Body of pancreas (tissue), 4 donors: ENCODE data around the gene EVL. TPM values are rescaled to one million over a fixed set of nuclear protein-coding genes. Genes with fewer than 3 reads are reported as not detected.

Experiments used
- ATAC-seq: fragments of 150-250 bp; one replicate; pipeline ENCODE4 v1.9.1; 2016
- DNase-seq, 4 donors: peaks; one replicate each; pipeline ENCODE4 v3.0.0-alpha.2; 2019
- H3K27ac ChIP-seq, 4 donors: fragments of 200-600 bp; sonication (generic); 1 replicate in 3 of 4; 2 replicates in 1 of 4; pipeline versions ENCODE4 v1.5.1 to v1.6.1; 2016 to 2019; ENCODE audit warnings: mild to moderate bottlenecking in 1 of 4, mixed read lengths in 1 of 4, moderate library complexity in 1 of 4
- H3K27me3 ChIP-seq, 2 donors: fragments of 200-600 bp; sonication (generic); one replicate each; pipeline ENCODE4 v1.6.0; 2016; ENCODE audit warnings: mild to moderate bottlenecking in 1 of 2
- H3K36me3 ChIP-seq, 2 donors: fragments of 200-600 bp; sonication (generic); replicated peaks in 1 of 2; 2 replicates each; pipeline ENCODE4 v1.5.1; 2016; ENCODE audit warnings: low read depth in 2 of 2; ENCODE audit not compliant: insufficient read depth in 1 of 2
- H3K4me1 ChIP-seq: fragments of 200-600 bp; sonication (generic); one replicate; pipeline ENCODE4 v1.6.0; 2016
- H3K4me3 ChIP-seq, 2 donors: fragments of 200-600 bp; sonication (generic); 1 replicate in 1 of 2; 2 replicates in 1 of 2; pipeline ENCODE4 v1.5.1; 2016 to 2019
- H3K9me3 ChIP-seq, 3 donors: fragments of 200-600 bp; sonication (generic); 1 replicate in 2 of 3; 2 replicates in 1 of 3; pipeline ENCODE4 v1.5.1; 2016
- CTCF ChIP-seq, 7 experiments: fragments of 450-650 bp in 4 of 7; fragments of 200-600 bp in 3 of 7; sonication (generic) in 3 of 7; IDR thresholded peaks; one replicate each; pipeline ENCODE4 v1.5.1; 2016 to 2019; ENCODE audit warnings: antibody characterized with exemption in 7 of 7
- POLR2A ChIP-seq, 3 donors: fragments of 450-650 bp; IDR thresholded peaks; one replicate each; pipeline ENCODE4 v1.6.1; 2016; ENCODE audit warnings: antibody characterized with exemption in 3 of 3, mild to moderate bottlenecking in 2 of 3
- WGBS, 2 donors: methylation state at CpG; one replicate each; pipeline ENCODE4 v1.1.5; 2017; 5-methylcytosine and 5-hydroxymethylcytosine counted together
- intact Hi-C: fragments of 100-400 bp; cut with DNase I; formaldehyde crosslinking; loops from one replicate; pipeline ENCODE4 v1.15.1; 2023
- total RNA-seq, 2 donors: library from RNA; depleted of rRNA; stranded (reverse); fragments of >200 nt; gene quantifications; one replicate each; pipeline ENCODE4 v1.1.0, GENCODE V29; 2016

The EVL gene
- total RNA-seq, 2 donors from 2014 or later = 22.3 to 57.7 TPM

GRCh38 chr14:100127853-100128455, 62.7 kb downstream of the EVL start:
- intact Hi-C loops = no loop called here
- Histone ChIP-seq H3K4me1 (peaks cover 15% of the 10 kb centered on the region), H3K27me3 (no peaks in the 10 kb centered on the region), H3K36me3 (no peaks in the 10 kb centered on the region), H3K4me3 (no peak overlapping the region), H3K9me3 (no peaks in the 10 kb centered on the region), H3K27ac (no peak overlapping the region)
- no peak for DNase-seq
- WGBS, 2 donors = 90 to 94% methylated on average over 10 to 12 of the region's 12 CpGs
- no peak for ATAC-seq
- TF ChIP-seq CTCF (IDR thresholded peaks at IDR 0.05) = no peak
- TF ChIP-seq POLR2A (IDR thresholded peaks at IDR 0.05) = no peak

DNA sequence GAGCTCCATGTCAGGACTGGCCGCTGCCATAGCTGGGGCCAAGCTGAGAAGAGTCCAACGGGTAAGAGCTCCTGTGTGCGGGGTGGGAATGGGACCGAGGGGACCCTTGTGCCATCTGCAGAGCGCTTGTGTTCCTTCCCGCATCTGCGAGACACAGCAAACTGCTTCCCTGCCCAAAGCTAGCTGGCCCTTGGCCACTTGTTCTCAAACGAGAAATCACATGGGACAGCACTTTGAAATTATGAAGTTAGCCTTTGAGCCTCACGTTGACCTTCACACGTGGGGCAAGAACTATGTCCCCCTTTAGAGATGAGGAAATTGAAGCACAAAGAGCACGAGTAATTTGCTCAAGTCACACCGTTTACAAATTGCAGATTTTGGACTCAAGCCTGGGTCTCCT, 63.5 kb downstream of the EVL start:
- ATAC-seq = no peak
- no peak for DNase-seq
- 60 to 75% methylated on average over 9 to 12 of the region's 12 CpGs for WGBS, 2 donors
- peaks cover 20% of the 10 kb centered on the region for H3K4me1 ChIP-seq
- TF ChIP-seq POLR2A (IDR thresholded peaks at IDR 0.05) = no peak
- no peak for TF ChIP-seq CTCF (IDR thresholded peaks at IDR 0.05)
- intact Hi-C loops = no loop called here
- H3K27me3 ChIP-seq = no peaks in the 10 kb centered on the region
- H3K27ac ChIP-seq = peak overlapping the region in 1 of 4 donors; percentile 38
- no peaks in the 10 kb centered on the region for H3K36me3 ChIP-seq
- no peaks in the 10 kb centered on the region for H3K9me3 ChIP-seq
- H3K4me3 ChIP-seq = no peak overlapping the region

GRCh38 chr14:100129161-100129589, 64.0 kb downstream of the EVL start:
- H3K4me1 ChIP-seq = peaks cover 25% of the 10 kb centered on the region
- H3K9me3 ChIP-seq = no peaks in the 10 kb centered on the region
- H3K27ac ChIP-seq = peak overlapping the region in 1 of 4 donors; percentile 38
- ATAC-seq (no peak), DNase-seq (peak in 1 of 4 donors; percentile 34)
- intact Hi-C loops = no loop called here
- TF ChIP-seq POLR2A (IDR thresholded peaks at IDR 0.05) (no peak), CTCF (IDR thresholded peaks at IDR 0.05) (no peak)
- WGBS, 2 donors = 83 to 97% methylated on average over 7 of the region's 7 CpGs
- no peak overlapping the region for H3K4me3 ChIP-seq
- H3K36me3 ChIP-seq = no peaks in the 10 kb centered on the region
- no peaks in the 10 kb centered on the region for H3K27me3 ChIP-seq

DNA sequence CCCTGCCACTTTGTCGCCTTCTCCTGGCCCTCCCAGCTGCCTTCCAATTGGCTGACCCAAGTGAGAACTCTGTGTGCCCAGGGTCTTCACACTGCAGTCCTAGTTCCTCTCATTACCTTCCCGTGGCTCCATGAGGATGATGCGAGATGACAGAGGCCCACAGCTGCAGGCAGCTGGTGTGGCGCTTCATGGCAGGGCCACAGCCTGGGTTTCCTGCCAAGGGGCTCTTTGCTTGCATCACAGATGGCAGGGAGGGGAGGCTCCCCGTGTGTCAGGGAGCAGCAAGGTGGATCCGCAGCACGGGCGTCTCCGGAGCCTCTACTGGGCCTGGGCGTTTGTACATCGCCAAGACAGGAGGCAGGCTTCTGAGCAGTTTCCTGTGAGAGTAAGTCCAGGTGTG, 65.3 kb downstream of the EVL start:
- no peaks in the 10 kb centered on the region for H3K9me3 ChIP-seq
- peaks cover 34% of the 10 kb centered on the region for H3K4me1 ChIP-seq
- WGBS, 2 donors = 84 to 86% methylated on average over 9 to 11 of the region's 11 CpGs
- DNase-seq (no peak), ATAC-seq (no peak)
- TF ChIP-seq POLR2A (IDR thresholded peaks at IDR 0.05) (no peak), CTCF (IDR thresholded peaks at IDR 0.05) (no peak)
- no peaks in the 10 kb centered on the region for H3K36me3 ChIP-seq
- no peaks in the 10 kb centered on the region for H3K27me3 ChIP-seq
- H3K27ac ChIP-seq = peak overlapping the region in 3 of 4 donors; percentile 52 to 75 (median 74)
- H3K4me3 ChIP-seq = no peak overlapping the region
- intact Hi-C loops = no loop called here

GRCh38 chr14:100131181-100131580, 66.0 kb downstream of the EVL start:
- Histone ChIP-seq H3K27ac (peak overlapping the region in 3 of 4 donors; percentile 52 to 75 (median 74)), H3K4me3 (no peak overlapping the region), H3K36me3 (no peaks in the 10 kb centered on the region), H3K4me1 (peaks cover 34% of the 10 kb centered on the region), H3K27me3 (no peaks in the 10 kb centered on the region), H3K9me3 (no peaks in the 10 kb centered on the region)
- TF ChIP-seq CTCF (IDR thresholded peaks at IDR 0.05) (peak in 1 of 7 experiments; percentile 20), POLR2A (IDR thresholded peaks at IDR 0.05) (no peak)
- ATAC-seq (peak; percentile 72), DNase-seq (peak in 3 of 4 donors; percentile 37 to 63 (median 63))
- WGBS, 2 donors = 49 to 77% methylated on average over 6 of the region's 6 CpGs
- intact Hi-C loops = no loop called here
